Osteoblast (primary cell): ENCODE measurements around the gene AKR7A2. TPM values are rescaled to one million over a fixed set of nuclear protein-coding genes. Genes with fewer than 3 reads are reported as not detected.

Experiments used
- DNase-seq: peaks from one replicate; pipeline ENCODE4 v3.0.0; 2011; ENCODE audit warnings: low spot score, mixed read lengths; ENCODE audit not compliant: insufficient read length; ENCODE audit errors: missing footprints
- H2AFZ ChIP-seq: 2 replicates; pipeline ENCODE4 v1.6.0; 2011; ENCODE audit warnings: mild to moderate bottlenecking, low read length
- H3K27ac ChIP-seq: 2 replicates; pipeline ENCODE4 v1.5.1; 2011; ENCODE audit warnings: mild to moderate bottlenecking, low read depth, low read length, moderate library complexity
- H3K27me3 ChIP-seq: 2 replicates; pipeline ENCODE4 v1.6.0; 2012; ENCODE audit warnings: mild to moderate bottlenecking, control low read depth, inconsistent platforms, low read length, moderate library complexity; ENCODE audit not compliant: insufficient read depth
- H3K36me3 ChIP-seq: 2 replicates; pipeline ENCODE4 v1.5.1; 2011; ENCODE audit warnings: mild to moderate bottlenecking, low read length, control low read depth, moderate library complexity; ENCODE audit not compliant: insufficient read depth
- H3K4me1 ChIP-seq: 2 replicates; pipeline ENCODE4 v1.5.1; 2011; ENCODE audit warnings: mild to moderate bottlenecking, low read length, control low read depth, moderate library complexity; ENCODE audit not compliant: insufficient read depth
- H3K4me2 ChIP-seq: 2 replicates; pipeline ENCODE4 v1.6.0; 2011; ENCODE audit warnings: mild to moderate bottlenecking, low read length; ENCODE audit not compliant: insufficient read depth
- H3K4me3 ChIP-seq: fragments of 200-600 bp; sonication (generic); 3 replicates; pipeline ENCODE4 v1.5.1; 2012; ENCODE audit warnings: mild to moderate bottlenecking, low read length, inconsistent platforms; ENCODE audit not compliant: insufficient read depth
- H3K79me2 ChIP-seq: 2 replicates; pipeline ENCODE4 v1.6.0; 2012; ENCODE audit warnings: mild to moderate bottlenecking, low read length, control low read depth, inconsistent platforms; ENCODE audit not compliant: insufficient read depth
- H3K9me3 ChIP-seq: 2 replicates; pipeline ENCODE4 v1.5.1; 2011; ENCODE audit warnings: low read depth, low read length, control low read depth
- H4K20me1 ChIP-seq: 2 replicates; pipeline ENCODE4 v1.6.0; 2012; ENCODE audit warnings: mild to moderate bottlenecking, low read length, control low read depth; ENCODE audit not compliant: insufficient read depth
- CTCF ChIP-seq: IDR thresholded peaks from 2 replicates; pipeline ENCODE4 v1.5.1; 2011; ENCODE audit warnings: mild to moderate bottlenecking, low read depth, low read length, moderate library complexity; ENCODE audit errors: extremely low read depth
- total RNA-seq: library from RNA; depleted of rRNA; stranded (reverse); fragments of >200 nt; gene quantifications from 2 replicates; pipeline ENCODE4 v1.2.3, GENCODE V29; 2012

Gene AKR7A2
- total RNA-seq, 1 donor: 66.2 TPM

DNA sequence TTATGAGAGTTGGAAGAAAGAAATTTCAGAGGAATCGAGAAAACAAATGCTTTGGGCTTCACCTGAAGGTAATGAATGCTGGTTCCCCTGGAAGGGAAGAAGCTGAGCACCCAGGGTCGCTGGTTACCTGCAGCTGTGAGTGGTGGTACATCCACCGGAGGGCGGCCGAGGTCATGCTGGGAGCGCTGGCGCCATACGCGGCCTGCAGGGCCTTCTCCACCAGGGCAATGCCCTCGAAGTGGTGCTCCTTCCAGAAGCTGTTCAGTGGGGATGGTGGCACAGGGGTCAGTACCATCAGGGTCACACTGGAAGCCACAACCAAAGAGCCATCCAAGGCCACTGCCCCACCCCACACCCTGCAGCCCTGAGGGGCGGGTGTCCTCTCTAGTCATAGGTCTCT lies 43.5 kb downstream of the AKR7A2 start:
- Histone ChIP-seq H3K9me3 (no peaks in the 10 kb centered on the region), H3K4me3 (no peak overlapping the region), H3K4me1 (no peaks in the 10 kb centered on the region), H3K36me3 (no peaks in the 10 kb centered on the region), H3K27me3 (no peaks in the 10 kb centered on the region), H3K27ac (no peak overlapping the region), H3K4me2 (no peak overlapping the region), H4K20me1 (no peaks in the 10 kb centered on the region), H2AFZ (no peak overlapping the region), H3K79me2 (no peaks in the 10 kb centered on the region)
- TF ChIP-seq CTCF: no peak
- DNase-seq: no peak

- H3K4me3 ChIP-seq: no peak overlapping the region
- peaks cover 22% of the 10 kb centered on the region for H3K36me3 ChIP-seq
- no peak overlapping the region for H3K4me2 ChIP-seq
- H3K79me2 ChIP-seq: no peaks in the 10 kb centered on the region
- TF ChIP-seq CTCF: no peak
- peaks cover 15% of the 10 kb centered on the region for H3K4me1 ChIP-seq
- no peaks in the 10 kb centered on the region for H3K27me3 ChIP-seq
- H3K27ac ChIP-seq: no peak overlapping the region
- no peak overlapping the region for H2AFZ ChIP-seq
- no peaks in the 10 kb centered on the region for H4K20me1 ChIP-seq
- peak; percentile 43 for DNase-seq
- no peaks in the 10 kb centered on the region for H3K9me3 ChIP-seq
Measured at GRCh38 chr1:19262744-19263143, 49.2 kb downstream of the AKR7A2 start.

DNA sequence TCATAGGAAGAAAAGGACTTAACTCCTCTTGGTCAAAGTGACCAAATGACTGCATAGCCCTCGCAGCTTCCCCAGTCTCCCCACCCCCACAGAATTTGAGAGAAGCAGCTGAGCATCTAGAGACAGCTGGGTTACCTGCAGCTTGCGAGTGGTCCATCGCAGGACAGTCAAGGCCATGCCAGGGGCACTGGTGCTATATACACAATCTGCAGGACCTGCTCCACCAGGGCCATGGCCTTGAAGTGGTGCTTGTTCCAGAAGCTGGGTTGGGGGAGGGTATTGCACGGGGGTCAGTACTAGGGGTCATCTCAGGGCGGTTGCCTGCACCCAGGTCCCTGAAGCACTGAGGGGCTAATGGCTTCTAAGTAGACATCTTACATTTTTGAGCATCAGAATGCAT lies 49.9 kb downstream of the AKR7A2 start:
- no peak for DNase-seq
- Histone ChIP-seq H3K4me2 (no peak overlapping the region), H3K36me3 (peaks cover 28% of the 10 kb centered on the region), H3K79me2 (no peaks in the 10 kb centered on the region), H3K4me3 (no peak overlapping the region), H3K27me3 (no peaks in the 10 kb centered on the region), H2AFZ (no peak overlapping the region), H3K27ac (no peak overlapping the region), H3K9me3 (no peaks in the 10 kb centered on the region), H3K4me1 (peaks cover 22% of the 10 kb centered on the region), H4K20me1 (no peaks in the 10 kb centered on the region)
- TF ChIP-seq CTCF: no peak

DNA sequence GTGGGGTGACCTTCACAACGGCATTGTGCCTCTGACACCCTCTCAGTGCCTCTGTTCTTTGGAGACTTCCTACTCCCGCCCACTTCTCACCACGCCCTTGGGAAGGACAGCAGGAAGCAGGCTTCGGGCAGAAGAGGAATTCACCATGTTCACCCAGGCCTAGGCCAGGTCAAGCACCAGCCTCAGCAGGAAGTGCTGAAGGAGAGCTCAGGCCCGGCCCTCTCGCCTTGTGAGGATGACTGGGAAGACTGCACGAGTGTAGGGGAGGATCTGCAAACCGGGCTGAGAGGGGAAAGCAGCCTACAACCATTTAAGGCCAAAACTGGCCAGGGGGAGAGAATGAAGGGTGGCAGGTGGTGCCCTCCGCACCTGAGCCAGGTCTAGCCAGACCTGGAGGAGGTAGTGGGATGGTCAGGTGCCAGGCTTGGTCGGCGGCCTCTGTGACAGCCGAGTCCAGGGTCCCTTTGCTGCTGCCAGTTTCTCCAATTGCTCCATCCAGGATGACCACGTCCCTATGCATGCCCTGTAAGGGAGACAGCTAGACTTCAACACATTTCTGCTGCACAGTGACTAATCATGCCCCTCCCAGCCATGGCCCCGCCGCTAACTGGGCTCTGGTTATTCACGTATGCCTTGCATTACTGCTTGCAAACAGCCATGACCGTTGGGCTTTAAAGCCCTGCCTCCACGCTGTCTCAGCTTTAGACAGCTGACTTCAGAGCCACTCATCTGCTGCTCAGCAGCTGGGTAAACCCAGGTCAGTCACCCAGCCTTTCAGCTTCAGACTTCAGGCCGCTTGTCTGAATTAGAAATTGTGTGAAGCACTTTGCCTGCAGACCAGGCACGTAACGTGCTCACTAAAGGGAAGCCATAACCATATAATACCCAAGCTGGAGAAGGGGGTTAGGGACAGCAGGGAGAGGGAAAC lies 51.5 kb downstream of the AKR7A2 start:
- peaks cover 40% of the 10 kb centered on the region for H3K36me3 ChIP-seq
- H3K4me1 ChIP-seq: peaks cover 29% of the 10 kb centered on the region
- H2AFZ ChIP-seq: no peak overlapping the region
- no peaks in the 10 kb centered on the region for H3K9me3 ChIP-seq
- H3K4me2 ChIP-seq: peak overlapping the region; percentile 6
- TF ChIP-seq CTCF: no peak
- DNase-seq: peak; percentile 99
- no peak overlapping the region for H3K4me3 ChIP-seq
- peak overlapping the region; percentile 64 for H3K27ac ChIP-seq
- H4K20me1 ChIP-seq: peaks cover under 1% of the 10 kb centered on the region
- H3K79me2 ChIP-seq: peaks cover 12% of the 10 kb centered on the region
- no peaks in the 10 kb centered on the region for H3K27me3 ChIP-seq
